Ectodermal cell (in vitro differentiated cells): ENCODE results near the gene SIRT7.
"Not testable (repeated sequence)": the region's sequence is repeated elsewhere in the genome, so short reads cannot be mapped to it uniquely, and the experiment has no call there.

Experiments
- H3K27ac ChIP-seq: 2 replicates; pipeline ENCODE4 v1.7.0; 2013; ENCODE audit warnings: mild to moderate bottlenecking, low read depth, low read length; ENCODE audit not compliant: insufficient read depth, poor library complexity, severe bottlenecking
- H3K27me3 ChIP-seq: 2 replicates; pipeline ENCODE4 v1.7.0; 2013; ENCODE audit warnings: mild to moderate bottlenecking, low read length; ENCODE audit not compliant: insufficient read depth, control insufficient read depth, poor library complexity, severe bottlenecking
- H3K36me3 ChIP-seq: one replicate; pipeline ENCODE4 v1.7.0; 2013; ENCODE audit warnings: low read length; ENCODE audit not compliant: control insufficient read depth, insufficient read depth
- H3K4me1 ChIP-seq: one replicate; pipeline ENCODE4 v1.7.0; 2013; ENCODE audit warnings: low read length; ENCODE audit not compliant: control insufficient read depth, insufficient read depth
- H3K4me3 ChIP-seq: 2 replicates; pipeline ENCODE4 v1.7.0; 2013; ENCODE audit warnings: low read depth, low read length, control low read depth; ENCODE audit not compliant: insufficient read depth
- H3K9me3 ChIP-seq: 2 replicates; pipeline ENCODE4 v1.7.0; 2013; ENCODE audit warnings: mild to moderate bottlenecking, low read length, moderate library complexity; ENCODE audit not compliant: control insufficient read depth
- WGBS, 2 experiments: methylation state at CpG; one replicate each; pipeline ENCODE4 v1.1.7; 2013; ENCODE audit warnings: missing lambda C conversion rate in 2 of 2; 5-methylcytosine and 5-hydroxymethylcytosine counted together

The SIRT7 gene

DNA sequence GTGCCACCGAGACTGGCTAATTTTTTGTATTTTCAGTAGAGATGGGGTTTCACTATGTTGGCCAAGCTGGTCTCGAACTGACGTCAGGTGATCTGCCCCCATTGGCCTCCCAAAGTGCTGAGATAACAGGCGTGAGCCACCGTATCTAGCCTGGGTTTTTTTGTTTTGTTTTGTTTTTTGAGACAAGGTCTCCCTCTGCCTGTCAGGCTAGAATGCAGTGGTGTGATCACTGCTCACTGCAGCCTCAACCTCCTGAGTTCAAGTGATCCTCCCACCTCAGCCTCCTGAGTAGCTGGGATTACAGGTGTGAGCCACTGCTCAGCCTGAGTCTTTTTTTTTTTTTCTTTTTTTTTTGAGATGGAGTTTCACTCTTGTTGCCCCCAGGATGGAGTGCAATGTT, 35.5 kb upstream of the SIRT7 start:
- not testable (repeated sequence) for H3K27ac ChIP-seq, H3K36me3 ChIP-seq, H3K4me1 ChIP-seq, H3K4me3 ChIP-seq, H3K9me3 ChIP-seq
- WGBS, 2 experiments: 80 to 81% methylated on average over 5 of the region's 5 CpGs
- peaks cover 16% of the 10 kb centered on the region for H3K27me3 ChIP-seq

DNA sequence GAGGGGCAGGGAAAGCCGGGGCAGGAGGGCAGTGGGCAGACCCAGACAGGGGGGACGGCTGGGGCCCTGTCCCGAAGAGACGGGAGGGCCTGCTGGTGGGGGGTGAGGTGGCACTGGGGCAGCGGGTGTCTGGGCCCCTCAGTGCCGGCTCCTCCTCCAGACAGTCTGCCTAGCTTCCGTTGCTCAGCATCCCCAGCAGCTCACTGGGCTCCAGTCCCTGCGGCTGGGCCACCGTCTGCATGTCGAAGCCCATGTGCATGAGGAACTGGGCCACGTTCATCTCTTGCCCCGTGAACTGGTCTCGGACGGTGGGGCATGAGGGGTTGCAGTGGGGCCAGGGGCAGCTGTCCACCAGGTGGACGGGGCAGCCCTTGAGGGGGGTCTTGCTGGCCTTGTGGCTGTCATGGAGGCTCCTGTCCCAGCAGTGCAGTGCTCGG, 34.8 kb upstream of the SIRT7 start:
- WGBS, 2 experiments: 82 to 86% methylated on average over 16 of the region's 16 CpGs
- H3K36me3 ChIP-seq: no peaks in the 10 kb centered on the region
- no peaks in the 10 kb centered on the region for H3K9me3 ChIP-seq
- no peak overlapping the region for H3K4me3 ChIP-seq
- peaks cover 10% of the 10 kb centered on the region for H3K27me3 ChIP-seq
- H3K4me1 ChIP-seq: no peaks in the 10 kb centered on the region
- no peak overlapping the region for H3K27ac ChIP-seq

DNA sequence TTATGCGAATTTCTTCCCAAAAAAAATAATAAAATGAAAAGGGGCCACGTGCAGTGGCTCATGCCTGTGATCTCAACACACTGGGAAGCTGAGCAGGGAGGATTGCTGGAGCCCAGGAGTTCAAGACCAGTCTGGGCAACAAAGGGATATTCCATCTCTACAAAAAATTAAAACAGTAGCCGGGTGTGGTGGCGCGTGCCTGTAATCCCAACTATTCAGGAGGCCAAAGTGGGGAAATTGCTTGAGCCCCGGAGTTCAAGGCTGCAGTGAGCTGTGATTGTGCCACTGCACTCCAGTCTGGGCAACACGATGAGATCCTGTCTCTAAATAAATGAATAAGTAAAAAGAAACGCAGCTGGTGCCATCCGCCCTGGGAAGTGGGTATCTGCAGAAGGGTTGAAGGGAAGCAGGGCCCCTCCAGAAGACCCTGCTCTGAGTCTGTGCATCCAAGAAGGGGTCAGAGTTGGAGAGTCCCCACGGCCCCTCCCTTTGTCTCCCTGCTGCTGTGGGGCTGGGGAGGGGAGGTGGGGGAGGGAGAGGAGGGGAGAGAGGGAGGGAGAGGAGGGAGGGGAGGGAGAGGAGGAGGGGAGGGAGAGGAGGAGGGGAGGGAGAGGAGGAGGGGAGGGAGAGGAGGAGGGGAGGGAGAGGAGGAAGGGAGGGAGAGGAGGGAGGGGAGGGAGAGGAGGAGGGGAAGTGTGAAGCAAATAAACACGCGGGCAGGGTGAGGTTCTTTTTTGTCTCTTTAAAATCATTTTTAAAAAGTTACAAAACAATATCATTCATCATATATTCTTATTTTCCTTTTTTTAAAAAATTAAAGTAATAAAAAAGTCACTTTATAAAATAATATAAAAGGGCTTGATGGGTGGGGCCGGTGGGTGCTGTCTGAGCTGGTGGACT, 34.1 kb upstream of the SIRT7 start:
- Histone ChIP-seq H3K4me1 (no peaks in the 10 kb centered on the region), H3K36me3 (no peaks in the 10 kb centered on the region), H3K27ac (no peak overlapping the region), H3K27me3 (peaks cover 2% of the 10 kb centered on the region), H3K9me3 (no peaks in the 10 kb centered on the region), H3K4me3 (no peak overlapping the region)
- 80 to 83% methylated on average over 10 of the region's 13 CpGs for WGBS, 2 experiments

DNA sequence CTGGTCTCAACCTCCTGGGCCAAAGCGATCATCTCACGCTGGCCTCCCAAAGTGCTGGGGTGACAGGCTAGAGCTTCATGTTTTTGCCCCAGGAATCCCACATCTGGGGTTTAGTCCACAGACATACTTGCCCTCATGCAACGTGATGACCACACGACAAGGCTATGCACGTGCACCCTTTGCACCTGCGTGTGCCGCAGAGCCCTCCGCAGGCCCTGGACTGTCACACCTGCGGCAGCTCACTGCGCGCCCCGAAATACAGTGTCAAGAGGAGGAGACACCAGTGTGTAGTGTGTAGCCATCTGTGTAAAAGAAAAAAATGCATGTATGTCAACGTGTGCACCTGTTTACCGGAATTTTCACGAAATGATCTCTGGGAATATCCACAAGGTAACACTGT, 32.5 kb upstream of the SIRT7 start:
- H3K4me3 ChIP-seq: no peak overlapping the region
- H3K27me3 ChIP-seq: no peaks in the 10 kb centered on the region
- no peak overlapping the region for H3K27ac ChIP-seq
- WGBS, 2 experiments: 88 to 90% methylated on average over 15 of the region's 15 CpGs
- H3K9me3 ChIP-seq: no peaks in the 10 kb centered on the region
- H3K36me3 ChIP-seq: no peaks in the 10 kb centered on the region
- H3K4me1 ChIP-seq: no peaks in the 10 kb centered on the region

DNA sequence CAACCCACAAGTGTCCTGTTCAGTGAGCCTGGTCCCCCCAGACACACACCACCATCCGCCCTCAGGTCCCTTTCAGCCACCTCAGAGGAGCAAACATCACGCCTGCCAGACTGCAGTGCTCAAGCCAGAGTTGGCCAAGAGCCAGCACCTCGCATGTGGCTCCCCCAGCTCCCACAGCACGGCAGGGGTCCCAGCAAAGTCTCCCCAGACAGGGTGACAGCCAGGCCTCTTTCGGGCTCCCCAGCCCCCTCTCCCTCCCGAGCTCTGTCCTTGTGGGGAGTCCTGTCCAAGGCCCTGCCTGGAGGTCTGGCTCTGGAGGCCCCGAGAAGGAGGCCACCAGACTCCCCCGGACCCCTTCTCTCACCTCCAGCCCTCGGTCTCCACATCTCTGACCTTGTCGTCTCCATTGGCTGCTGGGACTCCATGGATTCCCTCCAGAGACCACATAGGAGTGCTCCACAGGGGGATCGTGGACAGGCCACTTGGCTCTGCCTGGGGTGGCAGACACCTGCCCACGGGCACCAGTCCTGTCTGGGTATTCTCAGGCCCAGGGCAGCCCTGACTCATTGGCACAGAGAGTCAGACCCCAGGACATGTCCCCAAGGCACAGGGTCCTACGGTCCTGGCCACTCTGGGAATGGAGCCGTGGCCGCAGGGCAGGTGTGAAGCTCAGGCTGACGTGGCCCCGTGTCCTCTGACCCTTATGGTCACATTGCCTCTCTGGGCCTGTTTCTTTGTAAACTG, 30.8 kb upstream of the SIRT7 start:
- Histone ChIP-seq H3K4me3 (no peak overlapping the region), H3K27me3 (no peaks in the 10 kb centered on the region), H3K27ac (no peak overlapping the region), H3K4me1 (peaks cover 7% of the 10 kb centered on the region), H3K36me3 (no peaks in the 10 kb centered on the region), H3K9me3 (no peaks in the 10 kb centered on the region)
- WGBS, 2 experiments: 89 to 90% methylated on average over 17 of the region's 17 CpGs

DNA sequence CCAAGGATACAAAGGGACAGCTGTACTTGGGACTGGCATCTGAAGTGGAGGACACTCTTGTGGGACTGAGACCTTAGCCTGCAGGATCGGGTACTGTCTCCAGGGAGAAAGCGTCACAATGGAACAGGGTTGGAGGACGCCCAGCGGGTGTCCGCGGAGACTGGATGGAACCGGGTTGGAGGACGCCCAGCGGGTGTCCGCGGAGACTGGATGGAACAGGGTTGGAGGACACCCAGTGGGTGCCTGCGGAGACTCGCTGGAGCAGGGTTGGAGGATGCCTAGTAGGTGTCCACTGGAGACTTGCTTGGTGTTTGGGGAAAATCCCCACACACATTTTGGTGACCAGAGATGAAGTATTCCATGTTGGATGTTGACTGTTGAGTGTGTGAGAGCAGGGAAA, 29.2 kb upstream of the SIRT7 start, which contains the start of gene MYADML2:
Gene MYADML2 (minus strand): TSS at position 45 of the 400 bp plus-strand sequence. CDS start 5,492 bp downstream, outside the sequence.
- Histone ChIP-seq H3K36me3 (no peaks in the 10 kb centered on the region), H3K4me1 (peaks cover 8% of the 10 kb centered on the region), H3K27ac (no peak within 1 kb of the TSS), H3K9me3 (no peaks in the 10 kb centered on the region), H3K4me3 (no peak within 1 kb of the TSS), H3K27me3 (no peaks in the 10 kb centered on the region)
- WGBS, 2 experiments: 86 to 91% methylated on average over 13 of the region's 13 CpGs

DNA sequence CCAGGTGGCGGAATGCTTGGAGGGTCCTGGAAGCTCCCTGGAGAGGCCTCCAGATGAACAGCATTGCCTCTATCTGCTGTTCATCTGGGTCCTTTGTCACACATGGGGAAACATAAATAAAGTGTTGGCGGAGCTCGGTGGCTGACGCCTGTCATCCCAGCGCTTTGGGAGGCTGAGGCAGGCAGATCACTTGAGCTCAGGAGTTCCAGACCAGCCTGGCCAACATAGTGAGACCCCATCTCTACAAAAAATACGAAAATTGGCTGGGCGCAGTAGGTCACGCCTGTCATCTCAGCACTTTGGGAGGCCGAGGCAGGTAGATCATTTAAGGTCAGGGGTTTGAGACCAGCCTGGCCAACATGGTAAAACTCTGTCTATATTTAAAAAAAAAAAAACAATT, 26.9 kb upstream of the SIRT7 start:
- peaks cover 16% of the 10 kb centered on the region for H3K4me1 ChIP-seq
- H3K36me3 ChIP-seq: no peaks in the 10 kb centered on the region
- H3K9me3 ChIP-seq: no peaks in the 10 kb centered on the region
- 95 to 96% methylated on average over 9 of the region's 9 CpGs for WGBS, 2 experiments
- no peak overlapping the region for H3K4me3 ChIP-seq
- no peak overlapping the region for H3K27ac ChIP-seq
- H3K27me3 ChIP-seq: no peaks in the 10 kb centered on the region

DNA sequence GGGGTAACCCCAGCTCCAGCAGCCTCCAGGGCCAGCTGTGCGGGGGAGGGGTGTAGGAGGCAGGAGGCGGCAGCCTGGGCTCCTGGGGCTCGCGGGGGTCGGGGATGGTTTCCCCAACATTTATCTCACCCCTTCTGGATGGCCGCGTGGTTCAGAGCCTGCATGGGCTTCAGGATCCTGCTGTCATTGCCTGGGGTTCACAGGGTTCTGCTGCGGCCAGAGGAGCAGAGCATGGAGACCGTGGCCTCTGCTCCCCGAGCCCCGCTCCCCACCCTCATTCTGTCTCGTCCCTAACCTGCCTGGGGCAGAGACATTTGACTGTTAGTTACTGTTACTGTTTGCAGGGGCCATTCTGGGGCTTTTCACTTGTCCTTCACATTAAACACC, 24.2 kb upstream of the SIRT7 start:
- 52 to 57% methylated on average over 11 of the region's 12 CpGs for WGBS, 2 experiments
- Histone ChIP-seq H3K27ac (no peak overlapping the region), H3K36me3 (no peaks in the 10 kb centered on the region), H3K4me3 (no peak overlapping the region), H3K9me3 (no peaks in the 10 kb centered on the region), H3K27me3 (peaks cover 5% of the 10 kb centered on the region), H3K4me1 (peaks cover 16% of the 10 kb centered on the region)

DNA sequence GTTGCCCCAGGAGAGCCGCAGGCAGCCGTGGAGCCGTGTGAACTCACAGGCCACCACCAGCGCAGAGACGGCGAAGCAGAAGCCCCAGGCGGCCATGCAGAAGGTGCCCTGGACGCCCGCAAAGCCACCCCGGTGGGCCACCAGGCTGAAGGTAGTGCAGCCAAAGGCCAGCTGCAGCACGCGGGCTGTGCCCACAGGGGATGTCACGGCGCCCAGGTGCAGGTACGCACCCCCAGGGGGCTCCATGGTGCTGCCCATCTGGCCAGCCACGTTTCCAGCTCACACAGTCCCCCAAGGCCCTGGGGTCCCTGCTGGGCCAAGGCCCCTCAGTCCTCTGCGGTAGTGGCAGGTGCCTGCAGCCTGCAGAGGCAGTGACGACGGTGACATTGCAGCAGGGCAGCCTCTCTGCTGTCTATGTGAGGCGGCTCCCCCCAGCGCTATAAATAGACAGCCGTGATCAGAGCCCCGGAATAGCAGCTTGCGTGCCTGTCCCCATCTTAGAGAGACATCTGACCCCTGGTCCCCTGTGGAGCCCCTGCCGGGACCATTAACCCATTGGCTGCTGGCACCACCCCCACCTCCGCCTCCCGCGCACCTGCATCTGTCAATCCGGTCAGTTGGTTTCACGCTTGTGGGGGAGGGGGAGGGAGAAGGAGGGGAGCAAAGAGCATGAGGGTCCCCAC, 23.6 kb upstream of the SIRT7 start:
- peaks cover 16% of the 10 kb centered on the region for H3K4me1 ChIP-seq
- H3K9me3 ChIP-seq: no peaks in the 10 kb centered on the region
- 47 to 48% methylated on average over 30 of the region's 30 CpGs for WGBS, 2 experiments
- no peaks in the 10 kb centered on the region for H3K36me3 ChIP-seq
- no peak overlapping the region for H3K4me3 ChIP-seq
- H3K27me3 ChIP-seq: peaks cover 5% of the 10 kb centered on the region
- H3K27ac ChIP-seq: no peak overlapping the region
